ENCODE results near the gene NPAS3.

- TF ChIP-seq CTCF (conservative IDR thresholded peaks at IDR 0.05 in 1 of 2, IDR thresholded peaks at IDR 0.05 in 1 of 2; ENCODE audit: low read depth in 1 of 2, low read length in 2 of 2): no peak
- TF ChIP-seq EZH2 (IDR thresholded peaks at IDR 0.05; ENCODE audit: low read length, missing control alignments): no peak
These were observed 803.5 kb downstream of the NPAS3 start for GRCh38 chr14:33742166-33742565.
